Nephron (organoid): ENCODE measurements around the gene ADGB.

Experiments used
- H3K27ac Mint-ChIP-seq, 3 experiments: 2 replicates each; pipeline ENCODE4 v1.8.0; 2020; ENCODE audit warnings: mixed read lengths in 3 of 3, mild to moderate bottlenecking in 2 of 3, moderate library complexity in 1 of 3
- H3K27me3 Mint-ChIP-seq: 2 replicates; pipeline ENCODE4 v1.8.0; 2021; ENCODE audit warnings: low read depth, mild to moderate bottlenecking, moderate library complexity, mixed read lengths
- H3K36me3 Mint-ChIP-seq: 2 replicates; pipeline ENCODE4 v1.8.0; 2020; ENCODE audit warnings: low read depth, mixed read lengths
- H3K4me1 Mint-ChIP-seq: 2 replicates; pipeline ENCODE4 v1.8.0; 2020; ENCODE audit warnings: mixed read lengths
- H3K4me3 Mint-ChIP-seq, 3 experiments: 2 replicates each; pipeline ENCODE4 v1.8.0; 2020; ENCODE audit warnings: mild to moderate bottlenecking in 3 of 3, mixed read lengths in 3 of 3, moderate library complexity in 2 of 3
- H3K9me3 Mint-ChIP-seq: 2 replicates; pipeline ENCODE4 v1.8.0; 2020; ENCODE audit warnings: mixed read lengths
- TF ChIP-seq, protein P1 (sequence below), 3 experiments: fragments of 200-600 bp; sonication (generic); IDR thresholded peaks; one replicate each; pipeline ENCODE4 v1.5.0; 2021; ENCODE audit warnings: antibody characterized with exemption in 3 of 3; ENCODE audit not compliant: unreplicated experiment in 3 of 3

Gene ADGB

DNA sequence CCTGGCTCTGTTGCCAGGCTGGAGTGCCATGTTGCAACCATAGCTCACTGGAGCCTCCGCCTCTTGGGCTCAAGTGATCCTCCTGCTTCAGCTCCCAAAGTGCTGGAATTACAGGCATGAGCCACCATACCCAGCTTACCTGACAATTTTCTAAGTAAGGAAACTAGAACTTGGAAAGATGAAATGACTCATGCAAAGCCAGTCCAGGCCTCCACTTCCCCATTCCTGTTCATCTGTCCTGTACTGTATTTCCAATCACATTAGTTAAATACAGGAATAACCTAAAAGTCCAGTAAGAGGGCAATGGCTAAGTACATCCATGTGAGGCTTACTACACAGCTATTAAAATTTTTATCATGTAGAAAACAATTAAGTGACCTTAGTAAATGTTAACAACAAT, 8.3 kb upstream of the ADGB start:
- no peaks in the 10 kb centered on the region for H3K9me3 Mint-ChIP-seq
- H3K4me1 Mint-ChIP-seq: no peaks in the 10 kb centered on the region
- no peak overlapping the region for H3K27ac Mint-ChIP-seq
- H3K36me3 Mint-ChIP-seq: no peaks in the 10 kb centered on the region
- no peak overlapping the region for H3K4me3 Mint-ChIP-seq
- no peaks in the 10 kb centered on the region for H3K27me3 Mint-ChIP-seq
- TF ChIP-seq, protein P1, sequence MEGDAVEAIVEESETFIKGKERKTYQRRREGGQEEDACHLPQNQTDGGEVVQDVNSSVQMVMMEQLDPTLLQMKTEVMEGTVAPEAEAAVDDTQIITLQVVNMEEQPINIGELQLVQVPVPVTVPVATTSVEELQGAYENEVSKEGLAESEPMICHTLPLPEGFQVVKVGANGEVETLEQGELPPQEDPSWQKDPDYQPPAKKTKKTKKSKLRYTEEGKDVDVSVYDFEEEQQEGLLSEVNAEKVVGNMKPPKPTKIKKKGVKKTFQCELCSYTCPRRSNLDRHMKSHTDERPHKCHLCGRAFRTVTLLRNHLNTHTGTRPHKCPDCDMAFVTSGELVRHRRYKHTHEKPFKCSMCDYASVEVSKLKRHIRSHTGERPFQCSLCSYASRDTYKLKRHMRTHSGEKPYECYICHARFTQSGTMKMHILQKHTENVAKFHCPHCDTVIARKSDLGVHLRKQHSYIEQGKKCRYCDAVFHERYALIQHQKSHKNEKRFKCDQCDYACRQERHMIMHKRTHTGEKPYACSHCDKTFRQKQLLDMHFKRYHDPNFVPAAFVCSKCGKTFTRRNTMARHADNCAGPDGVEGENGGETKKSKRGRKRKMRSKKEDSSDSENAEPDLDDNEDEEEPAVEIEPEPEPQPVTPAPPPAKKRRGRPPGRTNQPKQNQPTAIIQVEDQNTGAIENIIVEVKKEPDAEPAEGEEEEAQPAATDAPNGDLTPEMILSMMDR (IDR thresholded peaks at IDR 0.05; ENCODE audit: unreplicated experiment in 3 of 3): no peak

DNA sequence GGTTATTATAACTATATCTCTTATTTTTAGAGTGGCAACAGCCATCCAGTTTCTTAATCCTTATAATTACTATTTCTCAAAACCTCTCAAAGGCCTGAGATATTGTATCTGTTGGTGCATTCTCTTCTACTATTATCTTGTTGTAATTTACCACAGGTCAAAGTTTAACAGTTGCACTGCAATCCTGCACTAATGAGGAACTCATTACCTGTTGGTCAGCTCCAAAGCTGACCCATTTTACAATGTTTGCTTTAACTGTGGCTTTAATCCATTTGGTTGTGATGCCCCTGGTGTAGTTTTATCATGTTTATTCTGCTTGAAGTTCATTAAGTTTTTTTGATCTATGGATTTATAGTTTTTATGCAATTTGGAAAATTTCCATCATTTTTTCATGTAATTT, 6.3 kb upstream of the ADGB start:
- Mint-ChIP-seq H3K4me1 (peaks cover 8% of the 10 kb centered on the region), H3K4me3 (no peak overlapping the region), H3K9me3 (no peaks in the 10 kb centered on the region), H3K36me3 (no peaks in the 10 kb centered on the region), H3K27ac (no peak overlapping the region), H3K27me3 (no peaks in the 10 kb centered on the region)
- TF ChIP-seq, protein P1 (IDR thresholded peaks at IDR 0.05; ENCODE audit: unreplicated experiment in 3 of 3): no peak

DNA sequence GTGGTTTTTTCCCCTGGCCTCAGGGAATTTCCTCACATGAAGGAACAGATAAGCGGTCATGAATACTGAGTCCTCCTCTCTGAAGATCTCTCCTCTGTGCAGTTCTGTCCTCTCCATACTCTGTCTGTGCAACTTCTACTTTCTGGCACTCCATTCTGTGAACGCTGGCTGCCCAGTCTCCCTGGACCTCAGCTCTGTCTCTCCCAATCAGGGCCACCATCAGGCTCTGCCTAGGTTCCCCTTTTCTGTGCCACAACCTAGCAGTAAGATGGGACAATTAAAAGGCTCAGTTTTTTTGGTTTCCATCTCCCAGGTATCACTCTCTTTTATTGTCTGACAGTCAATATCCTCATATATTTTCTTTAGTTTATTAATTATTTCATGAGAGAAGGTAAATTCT, 4.8 kb upstream of the ADGB start:
- no peak overlapping the region for H3K4me3 Mint-ChIP-seq
- H3K4me1 Mint-ChIP-seq: peaks cover 20% of the 10 kb centered on the region
- no peak overlapping the region for H3K27ac Mint-ChIP-seq
- no peaks in the 10 kb centered on the region for H3K27me3 Mint-ChIP-seq
- no peaks in the 10 kb centered on the region for H3K9me3 Mint-ChIP-seq
- TF ChIP-seq, protein P1 (IDR thresholded peaks at IDR 0.05; ENCODE audit: unreplicated experiment in 3 of 3): no peak
- H3K36me3 Mint-ChIP-seq: no peaks in the 10 kb centered on the region

DNA sequence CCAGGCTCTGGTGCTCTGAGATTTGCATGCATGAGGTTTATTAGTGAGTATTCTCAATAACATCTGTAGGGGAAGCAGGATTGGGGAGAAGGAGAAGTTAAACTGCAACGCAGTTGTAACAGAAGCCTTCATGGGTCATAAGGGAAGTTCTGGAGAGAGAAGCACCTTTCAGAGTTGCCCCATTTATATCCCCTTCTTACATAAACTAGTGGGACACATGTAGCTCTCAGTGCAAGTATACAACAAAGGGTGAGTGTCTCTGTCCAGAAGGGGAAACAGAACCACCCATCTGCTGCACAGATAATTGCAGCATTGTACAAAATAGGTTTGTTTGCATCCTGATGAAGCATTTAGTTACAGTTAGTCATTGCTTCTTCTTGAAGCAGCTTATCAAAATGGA, 4.3 kb upstream of the ADGB start:
- Mint-ChIP-seq H3K27me3 (no peaks in the 10 kb centered on the region), H3K36me3 (no peaks in the 10 kb centered on the region), H3K4me1 (peaks cover 24% of the 10 kb centered on the region), H3K9me3 (no peaks in the 10 kb centered on the region), H3K27ac (no peak overlapping the region), H3K4me3 (no peak overlapping the region)
- TF ChIP-seq, protein P1 (IDR thresholded peaks at IDR 0.05; ENCODE audit: unreplicated experiment in 3 of 3): no peak

DNA sequence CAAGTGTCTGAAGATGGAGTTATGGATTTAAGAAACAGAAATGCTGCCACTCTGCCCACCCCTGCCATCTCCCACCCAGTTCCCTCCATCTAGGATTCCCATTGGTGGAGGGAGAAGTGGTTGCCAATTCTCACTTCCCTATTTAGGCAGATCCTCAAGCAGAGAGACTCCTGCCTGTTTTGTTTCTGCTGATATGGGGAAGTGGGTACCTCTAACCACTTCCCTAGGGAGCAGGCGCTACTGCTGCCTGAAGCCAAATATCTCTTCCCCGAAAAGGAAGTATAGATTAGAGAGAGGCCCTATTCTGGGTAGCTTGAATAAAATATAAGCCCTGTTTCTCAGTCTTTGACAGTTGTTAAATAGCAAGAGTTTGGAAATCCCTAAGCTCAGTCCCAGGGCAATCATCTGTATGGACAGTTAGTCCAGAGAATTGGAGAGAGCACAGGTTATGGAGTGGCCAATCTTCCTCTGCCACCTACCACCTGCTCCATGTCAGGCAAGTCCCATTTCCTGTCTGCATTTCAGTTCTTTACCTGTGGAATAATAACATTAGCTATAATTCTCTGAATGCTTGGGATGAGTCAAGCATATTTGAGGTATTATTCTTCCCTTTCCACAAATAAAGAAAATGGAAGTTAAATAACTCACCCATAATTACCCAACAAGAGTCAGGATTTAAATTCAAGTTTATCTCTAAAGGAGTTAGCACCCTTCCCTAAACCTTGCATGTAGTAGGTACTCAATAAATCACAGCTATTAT, 2.6 kb upstream of the ADGB start:
- no peaks in the 10 kb centered on the region for H3K27me3 Mint-ChIP-seq
- H3K36me3 Mint-ChIP-seq: no peaks in the 10 kb centered on the region
- peaks cover 24% of the 10 kb centered on the region for H3K4me1 Mint-ChIP-seq
- H3K4me3 Mint-ChIP-seq: no peak overlapping the region
- TF ChIP-seq, protein P1 (IDR thresholded peaks at IDR 0.05; ENCODE audit: unreplicated experiment in 3 of 3): no peak
- no peaks in the 10 kb centered on the region for H3K9me3 Mint-ChIP-seq
- no peak overlapping the region for H3K27ac Mint-ChIP-seq

DNA sequence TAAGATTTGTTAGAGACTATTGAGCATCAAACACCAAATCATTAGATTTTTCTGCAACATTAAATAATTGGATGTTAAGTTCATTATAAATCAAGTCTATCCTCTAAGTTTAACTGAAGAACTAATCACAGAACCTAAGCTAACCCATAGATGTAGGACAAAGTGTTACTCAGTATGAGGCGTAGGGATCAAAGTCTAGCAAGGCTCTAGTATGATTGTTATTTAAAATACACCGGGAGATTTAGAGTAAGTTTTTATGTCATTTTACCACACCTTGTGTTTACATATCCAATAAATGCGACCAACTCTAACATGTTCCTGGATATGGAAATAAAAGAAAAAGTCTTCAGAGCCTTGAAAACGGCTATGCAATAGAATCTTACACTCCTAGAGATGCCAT, 2.6 kb downstream of the ADGB start:
- no peaks in the 10 kb centered on the region for H3K27me3 Mint-ChIP-seq
- no peak overlapping the region for H3K27ac Mint-ChIP-seq
- H3K9me3 Mint-ChIP-seq: no peaks in the 10 kb centered on the region
- peaks cover 24% of the 10 kb centered on the region for H3K4me1 Mint-ChIP-seq
- no peaks in the 10 kb centered on the region for H3K36me3 Mint-ChIP-seq
- TF ChIP-seq, protein P1 (IDR thresholded peaks at IDR 0.05; ENCODE audit: unreplicated experiment in 3 of 3): no peak
- no peak overlapping the region for H3K4me3 Mint-ChIP-seq
